ENCODE results near the gene RASSF8.

DNA sequence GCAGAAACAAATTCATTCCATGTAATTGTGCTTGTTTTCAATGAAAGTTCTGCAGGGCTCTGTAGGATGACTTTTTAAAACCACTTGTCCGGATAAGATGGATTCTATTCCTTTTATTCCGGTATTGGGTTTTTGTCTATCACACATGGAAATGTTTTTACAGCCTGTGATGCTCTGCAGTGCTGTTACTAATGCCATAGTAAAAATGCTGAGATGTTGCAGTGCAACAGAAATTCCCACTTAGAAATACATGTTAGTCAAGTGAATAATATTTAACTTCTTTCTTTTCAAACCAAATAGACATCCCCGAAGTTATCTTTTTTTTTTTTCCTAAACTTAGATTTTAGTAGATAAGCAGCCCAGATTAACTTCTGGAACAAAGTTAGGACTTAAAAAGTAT, 71.9 kb downstream of the RASSF8 start:
- TF ChIP-seq CTCF (IDR thresholded peaks at IDR 0.05) (no peak), POLR2A (IDR thresholded peaks at IDR 0.05) (no peak), EP300 (IDR thresholded peaks at IDR 0.05) (no peak), POLR2AphosphoS5 (IDR thresholded peaks at IDR 0.05) (no peak)
